ENCODE results near the gene MAPK4. TPM values are rescaled to one million over a fixed set of nuclear protein-coding genes. Genes with fewer than 3 reads are reported as not detected.

MAPK4 gene
- total and polyA plus RNA-seq, 10 of the 15 experiments (the other 5 are each of a cell fraction or from before 2014, with no cell fraction given): 0.03 to 0.11 (median 0.06) TPM; not detected in 4

GRCh38 chr18:50689578-50689977, 129.7 kb downstream of the MAPK4 start:
- peaks cover 0 to 2% of the 10 kb centered on the region in 2 experiments; a peak in 1 of 4 replicates for H3K27me3 ChIP-seq (replicated peaks in 1 of 2; ENCODE audit: control insufficient read depth in 2 of 2, insufficient read depth in 2 of 2, low read length in 1 of 2)
- no peaks in the 10 kb centered on the region for H3K9me3 ChIP-seq (replicated peaks; ENCODE audit: control insufficient read depth, insufficient read depth, low read length)
- intact Hi-C loops (cut with micrococcal nuclease; ENCODE audit: unreplicated experiment) (no loop called here), in situ Hi-C loops (cut with MboI) (no loop called here)
- ChIA-PET CTCF (no interaction called here), SMC1A (ENCODE audit: uncharacterized antibody, unreplicated experiment) (no interaction called here), RAD21 (ENCODE audit: unreplicated experiment) (no interaction called here), POLR2A (no interaction called here)
- DNase-seq (ENCODE audit: low read depth, low spot score): no peak
- no peak overlapping the region for H3K9ac ChIP-seq (ENCODE audit: control insufficient read depth, insufficient read depth, low read length)
- H3K79me2 ChIP-seq (ENCODE audit: control insufficient read depth, insufficient read depth, low read length): no peaks in the 10 kb centered on the region
- no peak overlapping the region for H3K4me3 ChIP-seq
- WGBS (ENCODE audit: insufficient coverage, insufficient replicate concordance, low lambda C conversion rate, missing lambda C conversion rate): 62% methylated on average over 6 of the region's 6 CpGs
- H3K4me1 ChIP-seq (ENCODE audit: control insufficient read depth, insufficient read depth, low read length): no peaks in the 10 kb centered on the region
- H3K4me2 ChIP-seq (ENCODE audit: control insufficient read depth, insufficient read depth): no peak overlapping the region
- ATAC-seq: no peak
- BruUV-seq (replicated peaks): no TSS peak
- no peak overlapping the region for H2AFZ ChIP-seq (ENCODE audit: control insufficient read depth, low read depth, low read length)
- no peaks in the 10 kb centered on the region for H3K36me3 ChIP-seq (ENCODE audit: control insufficient read depth in 2 of 2, insufficient read depth in 2 of 2, low read length in 1 of 2)
- no peak overlapping the region for H3K27ac ChIP-seq (ENCODE audit: control insufficient read depth, insufficient read depth)
- FAIRE-seq: no peak
- no peaks in the 10 kb centered on the region for H4K20me1 ChIP-seq (ENCODE audit: control insufficient read depth, insufficient read depth)
- no peak for TF ChIP-seq MTA3 (IDR thresholded peaks at IDR 0.05; ENCODE audit: borderline replicate concordance, low read length)
- TF ChIP-seq EZH2 (IDR thresholded peaks at IDR 0.05; ENCODE audit: borderline replicate concordance, control insufficient read depth, low read depth, low read length): no peak
- TF ChIP-seq ZNF687 (IDR thresholded peaks at IDR 0.05): no peak
- no peak for TF ChIP-seq ZBTB33 (IDR thresholded peaks at IDR 0.05)
- no peak for TF ChIP-seq ZBTB11 (CRISPR knock-in tag; IDR thresholded peaks at IDR 0.05)
- no peak for TF ChIP-seq RUNX3 (IDR thresholded peaks at IDR 0.05; ENCODE audit: low read length)
- no peak for TF ChIP-seq BCL11A (IDR thresholded peaks at IDR 0.05; ENCODE audit: low read depth, low read length)
- no peak for TF ChIP-seq LARP7 (IDR thresholded peaks at IDR 0.05)
- no peak for TF ChIP-seq FOXK2 (IDR thresholded peaks at IDR 0.05)
- TF ChIP-seq REST (IDR thresholded peaks at IDR 0.05; ENCODE audit: low read depth, low read length): no peak
- no peak for TF ChIP-seq ZNF217 (IDR thresholded peaks at IDR 0.05)
- TF ChIP-seq DPF2 (IDR thresholded peaks at IDR 0.05): no peak
- TF ChIP-seq POU2F2 (IDR thresholded peaks at IDR 0.05; ENCODE audit: borderline replicate concordance, low read depth, low read length): no peak

All from GM12878 (cell line).